HepG2 (cell line): ENCODE data around the gene NFATC4. TPM values are rescaled to one million over a fixed set of nuclear protein-coding genes. Genes with fewer than 3 reads are reported as not detected.
A peak's percentile ranks its signal among the peaks of the same experiment; 100 is the strongest.

Source experiments
- ATAC-seq: fragments of 200-7000 bp; cut with Tn5 transposase; 3 replicates; pipeline ENCODE4 v1.9.1; 2020; ENCODE audit warnings: mild to moderate bottlenecking, moderate library complexity
- BruUV-seq: library from RNA; stranded (reverse); fragments of 400-500 nt; replicated peaks from 2 replicates; lab custom pipeline; 2021; lab: Mats Ljungman, UMichigan
- CTCF ChIA-PET: fragments of 300-600 bp; formaldehyde crosslinking; extraction: SDS; loops from one replicate; lab custom pipeline; 2021; ENCODE audit warnings: low total read pairs, inconsistent platforms, low intra/inter-chr PET ratio; lab: Yijun Ruan, JAX
- POLR2A ChIA-PET: fragments of 350-600 bp; sonication (Branson Sonifier 250); formaldehyde crosslinking; loops from one replicate; lab custom pipeline; 2020; ENCODE audit warnings: antibody characterized with exemption, inconsistent platforms; lab: Yijun Ruan, JAX
- DNase-seq: peaks from one replicate; pipeline ENCODE4 v3.0.0-alpha.2; 2015; ENCODE audit warnings: low spot score
- FAIRE-seq: peaks from 3 replicates; lab custom pipeline; 2011; peaks lifted over from hg19 to GRCh38; lab: Jason Lieb, UNC
- H2AFZ ChIP-seq: one replicate; pipeline ENCODE4 v1.6.1; 2011; ENCODE audit warnings: low read length, inconsistent platforms
- H3K27ac ChIP-seq: fragments of 300-600 bp; 3 replicates; pipeline ENCODE4 v1.8.0; 2011; ENCODE audit warnings: mixed run types, mild to moderate bottlenecking, mixed read lengths, low read length, inconsistent platforms; ENCODE audit not compliant: insufficient read depth; ENCODE audit errors: extremely low read length
- H3K27me3 ChIP-seq, 2 experiments: fragments of 200-600 bp in 1 of 2; 2 replicates in 1 of 2; 3 replicates in 1 of 2; pipeline versions ENCODE4 v1.6.0 to v1.8.0; 2011; ENCODE audit warnings: low read length in 2 of 2, mild to moderate bottlenecking in 2 of 2, moderate library complexity in 2 of 2, inconsistent platforms in 1 of 2; ENCODE audit not compliant: insufficient read depth in 2 of 2, control insufficient read depth in 1 of 2
- H3K36me3 ChIP-seq, 2 experiments: fragments of 200-600 bp in 1 of 2; replicated peaks in 1 of 2; 2 replicates in 1 of 2; 3 replicates in 1 of 2; pipeline versions ENCODE4 v1.5.1 to v1.8.0; 2011; ENCODE audit warnings: low read length in 2 of 2, inconsistent platforms in 1 of 2; ENCODE audit not compliant: insufficient read depth in 2 of 2, control insufficient read depth in 1 of 2
- H3K4me1 ChIP-seq: 2 replicates; pipeline ENCODE4 v1.5.1; 2012; ENCODE audit warnings: low read length, inconsistent platforms; ENCODE audit not compliant: insufficient read depth
- H3K4me2 ChIP-seq: 2 replicates; pipeline ENCODE4 v1.6.0; 2011; ENCODE audit warnings: low read depth, low read length, inconsistent platforms
- H3K4me3 ChIP-seq, 3 experiments: fragments of 200-600 bp in 1 of 3; sonication (generic), shearing (Covaris generic) in 1 of 3; replicated peaks in 1 of 3; 2 replicates each; pipeline ENCODE4 v1.5.1; 2011 to 2016; ENCODE audit warnings: low read length in 3 of 3, inconsistent platforms in 2 of 3, low read depth in 2 of 3, mild to moderate bottlenecking in 2 of 3, control low read depth in 1 of 3, mixed read lengths in 1 of 3; ENCODE audit not compliant: insufficient read depth in 1 of 3
- H3K79me2 ChIP-seq: one replicate; pipeline ENCODE4 v1.6.1; 2011; ENCODE audit warnings: low read length, inconsistent platforms; ENCODE audit not compliant: insufficient read depth
- H3K9ac ChIP-seq: 2 replicates; pipeline ENCODE4 v1.6.0; 2011; ENCODE audit warnings: mild to moderate bottlenecking, low read depth, low read length, inconsistent platforms; ENCODE audit not compliant: insufficient read depth
- H3K9me3 ChIP-seq: 2 replicates; pipeline ENCODE4 v1.5.1; 2012; ENCODE audit warnings: mild to moderate bottlenecking, low read length
- H4K20me1 ChIP-seq: 2 replicates; pipeline ENCODE4 v1.6.0; 2011; ENCODE audit warnings: inconsistent platforms, mild to moderate bottlenecking, low read length, moderate library complexity; ENCODE audit not compliant: insufficient read depth
- HDAC6 ChIP-seq: fragments of 200-600 bp; sonication (generic); IDR thresholded peaks from 2 replicates; pipeline ENCODE4 v1.7.0; 2017; ENCODE audit warnings: mild to moderate bottlenecking, antibody characterized with exemption, low read length, low read depth
- NONO ChIP-seq, 2 experiments: fragments of 450-650 bp in 1 of 2; sonication (generic) in 1 of 2; formaldehyde crosslinking in 1 of 2; IDR thresholded peaks in 1 of 2; conservative IDR thresholded peaks in 1 of 2; 2 replicates each; pipeline versions ENCODE4 v1.6.1 to v1.8.0; 2017 to 2022; ENCODE audit warnings: mild to moderate bottlenecking in 1 of 2, missing genetic modification reagents in 1 of 2, moderate library complexity in 1 of 2
- PAF1 ChIP-seq: IDR thresholded peaks from 2 replicates; pipeline ENCODE4 v1.6.1; 2016; ENCODE audit warnings: missing genetic modification reagents, missing compliant biosample characterization
- PREB ChIP-seq: sonication (generic); formaldehyde crosslinking; IDR thresholded peaks from 2 replicates; pipeline ENCODE4 v1.4.0; 2020; ENCODE audit warnings: missing genetic modification reagents
- PTBP1 ChIP-seq: fragments of 200-400 bp; formaldehyde crosslinking; IDR thresholded peaks from 2 replicates; pipeline ENCODE4 v1.6.1; 2018; ENCODE audit warnings: low read length, low read depth; ENCODE audit not compliant: poor library complexity, severe bottlenecking
- RFX1 ChIP-seq: fragments of 450-650 bp; IDR thresholded peaks from 2 replicates; pipeline ENCODE4 v1.6.1; 2017
- SMAD1 ChIP-seq: sonication (generic); formaldehyde crosslinking; IDR thresholded peaks from 2 replicates; pipeline ENCODE4 v1.4.0; 2020; ENCODE audit warnings: missing genetic modification reagents, low read depth, mild to moderate bottlenecking, borderline replicate concordance
- SMYD3 ChIP-seq: sonication (generic); formaldehyde crosslinking; IDR thresholded peaks from 2 replicates; pipeline ENCODE4 v1.8.1; 2023; ENCODE audit warnings: mild to moderate bottlenecking, missing genetic modification reagents
- SOX5 ChIP-seq: IDR thresholded peaks from 2 replicates; pipeline ENCODE4 v1.6.1; 2016; ENCODE audit warnings: borderline replicate concordance
- SP4 ChIP-seq: sonication (generic); formaldehyde crosslinking; IDR thresholded peaks from 2 replicates; pipeline ENCODE4 v1.8.1; 2023; ENCODE audit warnings: mild to moderate bottlenecking, missing genetic modification reagents
- ZFP36L2 ChIP-seq: sonication (generic); formaldehyde crosslinking; IDR thresholded peaks from 2 replicates; pipeline ENCODE4 v1.4.0; 2020; ENCODE audit warnings: missing genetic modification reagents
- ZIK1 ChIP-seq: sonication (generic); formaldehyde crosslinking; IDR thresholded peaks from 2 replicates; pipeline ENCODE4 v1.5.0; 2020; ENCODE audit warnings: mild to moderate bottlenecking, low read depth, missing genetic modification reagents, borderline replicate concordance
- ZNF33B ChIP-seq: sonication (generic); formaldehyde crosslinking; IDR thresholded peaks from 2 replicates; pipeline ENCODE4 v1.5.1; 2020; ENCODE audit warnings: mild to moderate bottlenecking, missing genetic modification reagents
- ZNF564 ChIP-seq: sonication (generic); formaldehyde crosslinking; IDR thresholded peaks from 2 replicates; pipeline ENCODE4 v1.8.1; 2023; ENCODE audit warnings: mild to moderate bottlenecking, missing genetic modification reagents
- ZNF709 ChIP-seq: sonication (generic); formaldehyde crosslinking; IDR thresholded peaks from 2 replicates; pipeline ENCODE4 v1.5.0; 2020; ENCODE audit warnings: mild to moderate bottlenecking, missing genetic modification reagents
- ZNF773 ChIP-seq: sonication (generic); formaldehyde crosslinking; IDR thresholded peaks from 2 replicates; pipeline ENCODE4 v1.4.0; 2020; ENCODE audit warnings: missing genetic modification reagents, borderline replicate concordance
- WGBS: methylation state at CpG from one replicate; pipeline ENCODE4 v1.1.6; 2017; ENCODE audit warnings: low lambda C conversion rate; 5-methylcytosine and 5-hydroxymethylcytosine counted together
- in situ Hi-C: cut with HindIII; loops from 2 replicates; pipeline ENCODE4 v1.10.0; 2017; ENCODE audit warnings: low pct_unique_long_range_greater_than_20kb; ENCODE audit not compliant: extremely low pct_ligation_motif_present
- intact Hi-C: fragments of 100-400 bp; cut with micrococcal nuclease; formaldehyde crosslinking; loops from one replicate; pipeline ENCODE4 v1.10.0; 2022; ENCODE audit not compliant: unreplicated experiment
- polyA plus RNA-seq, 8 experiments: library from polyadenylated mRNA; depleted of rRNA in 3 of 8; stranded (reverse) in 7 of 8; unstranded in 1 of 8; fragments of >200 nt; fragmentation: Illumina TruSeq in 4 of 8; extraction: Trizol in 4 of 8; gene quantifications; 2 replicates each; pipeline versions ENCODE4 v1.2.1 to v1.2.3, GENCODE V29; 2011 to 2016; ENCODE audit warnings: low read depth in 4 of 8, missing spikeins in 1 of 8, mixed read lengths in 1 of 8; ENCODE audit not compliant: insufficient read depth in 1 of 8
- total RNA-seq, 5 experiments: library from RNA; depleted of rRNA; stranded (reverse); fragments of >200 nt; fragmentation: Illumina TruSeq; extraction: Trizol; gene quantifications; 2 replicates each; pipeline ENCODE4 v1.2.3, GENCODE V29; 2016; ENCODE audit warnings: low read depth in 1 of 5
- TF ChIP-seq, protein P1 (sequence below), 2 experiments: IDR thresholded peaks; 2 replicates each; pipeline ENCODE4 v1.6.1; 2011 to 2012; ENCODE audit warnings: low read length in 2 of 2, borderline replicate concordance in 1 of 2, low read depth in 1 of 2, mild to moderate bottlenecking in 1 of 2, moderate library complexity in 1 of 2

NFATC4 gene
- total and polyA plus RNA-seq, 2 of the 13 experiments (the other 11 are each of a cell fraction or from before 2014, with no cell fraction given) = 0.04 to 0.15 TPM

DNA sequence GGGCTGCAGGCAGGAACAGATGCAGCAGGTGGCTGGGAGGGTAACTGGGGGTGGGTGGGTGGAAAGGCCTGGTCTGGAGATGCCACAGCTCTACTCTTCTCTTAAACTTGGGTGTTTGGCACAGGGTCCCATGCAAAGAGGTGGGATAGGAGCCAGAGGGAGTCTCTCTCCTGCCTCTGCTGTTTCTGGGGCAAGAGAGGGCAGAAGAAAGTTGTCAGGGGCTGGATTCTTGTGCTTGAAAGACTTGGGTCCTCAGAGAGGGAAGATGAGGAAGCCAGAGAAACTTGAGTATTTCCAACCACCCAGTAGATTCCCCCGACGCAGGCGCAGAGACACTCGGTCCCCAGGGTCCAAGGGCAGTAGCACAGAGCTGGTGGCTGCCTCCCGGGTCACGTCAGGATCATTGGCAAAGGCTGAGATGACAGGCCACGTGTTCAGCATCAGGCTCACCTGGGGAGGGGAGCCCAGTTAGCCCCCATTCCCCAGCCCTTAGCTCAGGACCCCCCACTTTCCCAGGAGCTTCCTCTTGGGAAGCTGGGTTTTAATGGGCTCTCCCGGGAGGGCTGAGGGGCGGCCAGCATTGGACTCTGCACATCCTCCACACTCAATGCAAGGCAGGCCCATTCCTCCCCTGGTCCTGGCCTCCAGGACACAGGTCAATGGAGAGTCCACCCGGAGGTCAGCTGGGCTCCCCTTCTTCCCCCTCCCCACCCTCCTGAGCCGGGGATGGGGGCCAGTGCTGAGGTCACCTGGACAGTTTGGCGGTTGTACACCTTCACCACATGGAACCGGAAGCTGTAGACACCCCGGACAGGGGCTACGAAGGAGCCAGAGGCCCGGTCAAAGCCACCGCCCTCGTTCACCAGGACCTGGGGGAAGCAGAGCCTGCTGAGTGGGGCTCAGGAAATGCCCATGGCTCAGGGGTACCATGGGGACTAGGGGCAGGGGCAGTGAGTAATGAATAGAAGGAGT, 59.8 kb downstream of the NFATC4 start:
- ChIA-PET CTCF (interaction anchor here (2.0 to 11.8 kb wide), 2 partner anchors 62 to 96 kb away, joined by 9 to 235 read pairs; partner anchors contain the start of gene ADCY4), POLR2A (interaction anchor here (0.6 to 9.1 kb wide), 17 partner anchors 8 to 1708 kb away, joined by 3 to 242 read pairs (median 5); partner anchors contain the start of genes CIDEB, NYNRIN, PSME1 and RABGGTA)
- Histone ChIP-seq H3K4me1 (peaks cover 83% of the 10 kb centered on the region), H3K79me2 (peaks cover 6% of the 10 kb centered on the region), H3K27ac (peak overlapping the region; percentile 53), H3K9ac (no peak overlapping the region; the same call in 1 of the 2 replicates), H3K4me3 (peak overlapping the region; percentile 0 to 60 (median 23)), H3K36me3 (peaks cover 8 to 9% of the 10 kb centered on the region in 2 experiments), H3K27me3 (no peaks in the 10 kb centered on the region; a peak in 2 of 5 replicates), H3K4me2 (peak overlapping the region; percentile 82), H2AFZ (peak overlapping the region; percentile 87), H4K20me1 (peaks cover 16% of the 10 kb centered on the region), H3K9me3 (no peaks in the 10 kb centered on the region)
- FAIRE-seq (no peak), ATAC-seq (peak; percentile 15), DNase-seq (peak; percentile 47)
- no TSS peak for BruUV-seq
- 36% methylated on average over 17 of the region's 18 CpGs for WGBS
- intact Hi-C loops (loop anchor here (2.0 kb wide), 1 partner anchor 15 kb away; the partner anchor contains the start of gene SDR39U1), in situ Hi-C loops (no loop called here)
- no peak for TF ChIP-seq ZNF33B
- TF ChIP-seq, protein P1, sequence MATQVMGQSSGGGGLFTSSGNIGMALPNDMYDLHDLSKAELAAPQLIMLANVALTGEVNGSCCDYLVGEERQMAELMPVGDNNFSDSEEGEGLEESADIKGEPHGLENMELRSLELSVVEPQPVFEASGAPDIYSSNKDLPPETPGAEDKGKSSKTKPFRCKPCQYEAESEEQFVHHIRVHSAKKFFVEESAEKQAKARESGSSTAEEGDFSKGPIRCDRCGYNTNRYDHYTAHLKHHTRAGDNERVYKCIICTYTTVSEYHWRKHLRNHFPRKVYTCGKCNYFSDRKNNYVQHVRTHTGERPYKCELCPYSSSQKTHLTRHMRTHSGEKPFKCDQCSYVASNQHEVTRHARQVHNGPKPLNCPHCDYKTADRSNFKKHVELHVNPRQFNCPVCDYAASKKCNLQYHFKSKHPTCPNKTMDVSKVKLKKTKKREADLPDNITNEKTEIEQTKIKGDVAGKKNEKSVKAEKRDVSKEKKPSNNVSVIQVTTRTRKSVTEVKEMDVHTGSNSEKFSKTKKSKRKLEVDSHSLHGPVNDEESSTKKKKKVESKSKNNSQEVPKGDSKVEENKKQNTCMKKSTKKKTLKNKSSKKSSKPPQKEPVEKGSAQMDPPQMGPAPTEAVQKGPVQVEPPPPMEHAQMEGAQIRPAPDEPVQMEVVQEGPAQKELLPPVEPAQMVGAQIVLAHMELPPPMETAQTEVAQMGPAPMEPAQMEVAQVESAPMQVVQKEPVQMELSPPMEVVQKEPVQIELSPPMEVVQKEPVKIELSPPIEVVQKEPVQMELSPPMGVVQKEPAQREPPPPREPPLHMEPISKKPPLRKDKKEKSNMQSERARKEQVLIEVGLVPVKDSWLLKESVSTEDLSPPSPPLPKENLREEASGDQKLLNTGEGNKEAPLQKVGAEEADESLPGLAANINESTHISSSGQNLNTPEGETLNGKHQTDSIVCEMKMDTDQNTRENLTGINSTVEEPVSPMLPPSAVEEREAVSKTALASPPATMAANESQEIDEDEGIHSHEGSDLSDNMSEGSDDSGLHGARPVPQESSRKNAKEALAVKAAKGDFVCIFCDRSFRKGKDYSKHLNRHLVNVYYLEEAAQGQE (IDR thresholded peaks at IDR 0.05; ENCODE audit: borderline replicate concordance in 1 of 2, low read depth in 1 of 2, low read length in 2 of 2) = no peak
- TF ChIP-seq PTBP1 = no peak
- TF ChIP-seq ZIK1 (CRISPR knock-in tag) = peak; percentile 74; the same call in 1 of the 2 replicates
- TF ChIP-seq NONO (IDR thresholded peaks at IDR 0.05) = no peak
- 0 out of 2 replicates have a peak, but pooled peaks have one; percentile 13 for TF ChIP-seq NONO (CRISPR knock-in tag; conservative IDR thresholded peaks at IDR 0.05)
- TF ChIP-seq ZNF564 (CRISPR knock-in tag) = no peak
- no peak for TF ChIP-seq ZNF709 (CRISPR knock-in tag)
- no peak for TF ChIP-seq ZNF773 (CRISPR knock-in tag)
- no peak for TF ChIP-seq SMYD3 (CRISPR knock-in tag)
- no peak for TF ChIP-seq SP4
- no peak for TF ChIP-seq PAF1 (CRISPR knock-in tag)
- peak; percentile 99 for TF ChIP-seq SMAD1 (CRISPR knock-in tag)
- TF ChIP-seq ZFP36L2 (CRISPR knock-in tag) = no peak
- TF ChIP-seq PREB (CRISPR knock-in tag) = no peak
- TF ChIP-seq SOX5 (CRISPR knock-in tag) = peak; percentile 15; the same call in 1 of the 2 replicates
- TF ChIP-seq HDAC6 = no peak
- no peak for TF ChIP-seq RFX1
